ENCODE measurements around the gene CLASP2.
"Not testable (repeated sequence)": the region's sequence is repeated elsewhere in the genome, so short reads cannot be mapped to it uniquely, and the experiment has no call there.

Gene CLASP2

GRCh38 chr3:33459577-33459976, 258.5 kb downstream of the CLASP2 start:
- DNase-seq (ENCODE audit: low read depth in 2 of 2, low spot score in 1 of 2), result not testable (repeated sequence)

- no peak for DNase-seq (ENCODE audit: low read depth in 2 of 2, low spot score in 1 of 2)
Measured at GRCh38 chr3:33458446-33458845, 259.6 kb downstream of the CLASP2 start.

- no peak for DNase-seq (ENCODE audit: low read depth in 2 of 2, low spot score in 1 of 2)
Measured at GRCh38 chr3:33456756-33457155, 261.3 kb downstream of the CLASP2 start.

- no peak for DNase-seq (ENCODE audit: low read depth in 2 of 2, low spot score in 1 of 2)
Measured at GRCh38 chr3:33453331-33453761, 264.7 kb downstream of the CLASP2 start.

- DNase-seq (ENCODE audit: low read depth in 2 of 2, low spot score in 1 of 2), result not testable (repeated sequence)
Measured at GRCh38 chr3:33451994-33452393, 266.1 kb downstream of the CLASP2 start.

GRCh38 chr3:33447958-33448357, 270.1 kb downstream of the CLASP2 start:
- no peak for DNase-seq (ENCODE audit: low read depth in 2 of 2, low spot score in 1 of 2)

GRCh38 chr3:33447256-33447625, 270.8 kb downstream of the CLASP2 start:
- DNase-seq (ENCODE audit: low read depth in 2 of 2, low spot score in 1 of 2), result not testable (repeated sequence)
